T-cell (primary cell): Measurements from ENCODE around the gene VSIG2. TPM values are rescaled to one million over a fixed set of nuclear protein-coding genes. Genes with fewer than 3 reads are reported as not detected.

Experiments
- ATAC-seq, 4 experiments: fragments of 200-7000 bp in 3 of 4; fragments of 150-1000 bp in 1 of 4; cut with Tn5 transposase; replicated peaks in 1 of 4; 1 replicate in 3 of 4; 2 replicates in 1 of 4; pipeline ENCODE4 v1.10.0; 2021; ENCODE audit warnings: moderate library complexity in 3 of 4, mild to moderate bottlenecking in 2 of 4, moderate number of reproducible peaks in 1 of 4
- CTCF ChIA-PET, 2 donors: fragments of 300-600 bp; sonication (Branson Sonifier 250); formaldehyde crosslinking; loops; one replicate each; lab custom pipeline; 2022; ENCODE audit warnings: antibody characterized with exemption in 2 of 2; lab: Charles Lee
- POLR2A ChIA-PET, 2 donors: fragments of 300-600 bp; sonication (Branson Sonifier 250); formaldehyde crosslinking; loops; one replicate each; lab custom pipeline; 2022; ENCODE audit warnings: antibody characterized with exemption in 2 of 2; lab: Charles Lee
- DNase-seq, 35 experiments: peaks; one replicate each; pipeline versions ENCODE4 v3.0.0 to v3.0.0-alpha.2; 2013 to 2023
- H3K27ac ChIP-seq: one replicate; pipeline ENCODE4 v1.5.1; 2013; ENCODE audit warnings: low read length
- H3K27me3 ChIP-seq, 2 experiments: replicated peaks in 1 of 2; 1 replicate in 1 of 2; 2 replicates in 1 of 2; pipeline versions ENCODE4 v1.6.1 to v1.7.0; 2013; ENCODE audit warnings: low read length in 1 of 2, mixed read lengths in 1 of 2; ENCODE audit not compliant: control insufficient read depth in 2 of 2, insufficient read depth in 2 of 2; ENCODE audit errors: extremely low read depth in 1 of 2
- H3K36me3 ChIP-seq, 2 donors: 1 replicate in 1 of 2; 2 replicates in 1 of 2; pipeline versions ENCODE4 v1.6.1 to v1.7.0; 2013; ENCODE audit warnings: low read length in 1 of 2; ENCODE audit not compliant: control insufficient read depth in 2 of 2, insufficient read depth in 1 of 2; ENCODE audit errors: extremely low read depth in 1 of 2
- H3K4me1 ChIP-seq, 2 experiments: 1 replicate in 1 of 2; 2 replicates in 1 of 2; pipeline versions ENCODE4 v1.6.1 to v1.7.0; 2013; ENCODE audit warnings: low read length in 2 of 2, mixed read lengths in 1 of 2; ENCODE audit not compliant: insufficient read depth in 2 of 2, control insufficient read depth in 1 of 2; ENCODE audit errors: extremely low read depth in 1 of 2
- H3K4me3 ChIP-seq, 2 donors: 1 replicate in 1 of 2; 2 replicates in 1 of 2; pipeline versions ENCODE4 v1.5.1 to v1.7.0; 2013; ENCODE audit warnings: mild to moderate bottlenecking in 2 of 2, low read length in 1 of 2, moderate library complexity in 1 of 2; ENCODE audit not compliant: control insufficient read depth in 1 of 2; ENCODE audit errors: extremely low read depth in 1 of 2
- H3K9me3 ChIP-seq: 2 replicates; pipeline ENCODE4 v1.7.0; 2013
- H3K27ac Mint-ChIP-seq, 2 donors: one replicate each; pipeline ENCODE4 v1.8.0; 2020 to 2021; ENCODE audit warnings: mild to moderate bottlenecking in 2 of 2, mixed read lengths in 2 of 2
- H3K27me3 Mint-ChIP-seq, 2 donors: one replicate each; pipeline ENCODE4 v1.8.0; 2021 to 2022; ENCODE audit warnings: mixed read lengths in 2 of 2
- H3K36me3 Mint-ChIP-seq: one replicate; pipeline ENCODE4 v1.8.0; 2021; ENCODE audit warnings: mixed read lengths
- H3K4me1 Mint-ChIP-seq, 3 donors: one replicate each; pipeline ENCODE4 v1.8.0; 2020 to 2022; ENCODE audit warnings: mixed read lengths in 3 of 3, mild to moderate bottlenecking in 1 of 3
- H3K4me3 Mint-ChIP-seq, 3 donors: one replicate each; pipeline ENCODE4 v1.8.0; 2020 to 2022; ENCODE audit warnings: mild to moderate bottlenecking in 3 of 3, mixed read lengths in 3 of 3, moderate library complexity in 3 of 3
- H3K9me3 Mint-ChIP-seq, 3 donors: one replicate each; pipeline ENCODE4 v1.8.0; 2020 to 2022; ENCODE audit warnings: mixed read lengths in 3 of 3
- WGBS: methylation state at CpG from one replicate; pipeline ENCODE4 v1.1.5; 2013; ENCODE audit warnings: missing lambda C conversion rate; ENCODE audit not compliant: insufficient coverage; 5-methylcytosine and 5-hydroxymethylcytosine counted together
- total RNA-seq, 35 experiments: library from RNA in 6 of 35; stranded (reverse) in 6 of 35; fragments of 120-200 nt in 1 of 35; gene quantifications; one replicate each; pipeline versions ENCODE4 v1.2.1 to v1.2.4 and lab custom pipeline; 2013 to 2026

VSIG2 gene
- total RNA-seq, 5 donors from 2014 or later (not counting 1 experiment from before 2014, with no cell fraction given), result 0.66 to 1.6 (median 0.98) TPM

GRCh38 chr11:124747406-124748099, 4.5 kb downstream of the VSIG2 start:
- Histone ChIP-seq H3K27ac (no peak overlapping the region), H3K9me3 (no peaks in the 10 kb centered on the region), H3K27me3 (peaks cover 0 to 16% of the 10 kb centered on the region in 2 experiments), H3K4me1 (peaks cover 2 to 25% of the 10 kb centered on the region in 2 experiments), H3K4me3 (no peak overlapping the region), H3K36me3 (no peaks in the 10 kb centered on the region)
- ChIA-PET CTCF (interaction anchor here (0.5 to 3.0 kb wide), 14 partner anchors 8 to 206 kb away, joined by 3 to 30 read pairs (median 7); partner anchors contain the start of genes ESAM (in 1 of the 2), SIAE (in 1 of the 2) and SPA17 (in 1 of the 2)), POLR2A (interaction anchor here in 1 of 2 donors (0.6 to 1.0 kb wide), 2 partner anchors 64 to 74 kb away, joined by 4 to 5 read pairs; partner anchors contain the start of gene SPA17)
- Mint-ChIP-seq H3K9me3 (no peaks in the 10 kb centered on the region), H3K27ac (peak overlapping the region; percentile 66 to 98), H3K27me3 (peaks cover 0 to 4% of the 10 kb centered on the region in 2 donors), H3K36me3 (no peaks in the 10 kb centered on the region), H3K4me1 (peaks cover 13 to 30% (median 16%) of the 10 kb centered on the region in 3 donors), H3K4me3 (peak overlapping the region; percentile 93 to 97 (median 97))
- DNase-seq (no peak), ATAC-seq (no peak)
- 87% methylated on average over 6 of the region's 14 CpGs for WGBS

DNA sequence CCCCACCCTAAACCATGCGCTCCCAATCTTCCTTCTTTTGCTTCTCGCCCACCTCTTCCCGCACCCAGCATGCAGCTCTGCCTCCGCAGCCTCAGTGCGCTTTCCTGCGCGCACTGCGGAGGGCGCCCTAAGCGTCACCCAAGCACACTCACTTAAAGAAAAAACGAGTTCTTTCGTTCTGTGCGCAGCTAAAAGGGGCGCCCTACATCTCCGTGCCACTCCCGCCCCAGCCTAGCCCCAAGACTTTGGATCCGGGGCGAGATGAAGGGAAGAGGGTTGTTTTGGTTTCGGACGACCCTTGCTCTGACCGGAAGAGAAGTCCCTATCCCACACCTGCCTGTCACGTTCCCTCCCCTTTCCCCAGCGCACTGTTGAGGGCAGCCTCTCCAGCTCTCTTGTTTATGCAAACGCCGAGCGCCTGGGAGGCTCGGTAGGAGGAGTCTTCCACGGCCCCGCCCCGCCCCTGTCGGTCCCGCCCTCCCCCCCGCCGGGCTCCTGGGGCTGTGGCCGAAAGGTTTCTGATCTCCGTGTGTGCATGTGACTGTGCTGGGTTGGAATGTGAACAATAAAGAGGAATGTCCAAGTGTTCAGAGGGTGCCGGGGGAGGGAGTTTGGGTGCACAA, 5.3 kb downstream of the VSIG2 start:
- Histone ChIP-seq H3K27ac (peak overlapping the region; percentile 70), H3K4me3 (peak overlapping the region; percentile 76 to 99), H3K36me3 (no peaks in the 10 kb centered on the region), H3K27me3 (peaks cover 0 to 14% of the 10 kb centered on the region in 2 experiments), H3K4me1 (peaks cover 2 to 23% of the 10 kb centered on the region in 2 experiments), H3K9me3 (no peaks in the 10 kb centered on the region)
- POLR2A ChIA-PET, result interaction anchor here (0.6 to 1.0 kb wide), 6 partner anchors 24 to 125 kb away, joined by 3 to 5 read pairs (median 3); partner anchors contain the start of gene SPA17 (in 1 of the 2)
- WGBS, result 0% methylated on average over 10 of the region's 37 CpGs
- DNase-seq, result peak; percentile 57 to 86 (median 72)
- Mint-ChIP-seq H3K9me3 (no peaks in the 10 kb centered on the region), H3K27me3 (peaks cover 2 to 6% of the 10 kb centered on the region in 2 donors), H3K27ac (peak overlapping the region; percentile 91 to 98), H3K4me3 (peak overlapping the region; percentile 93 to 97 (median 97)), H3K36me3 (no peaks in the 10 kb centered on the region), H3K4me1 (peaks cover 13 to 29% (median 16%) of the 10 kb centered on the region in 3 donors)
- peak; percentile 88 to 91 (median 89) for ATAC-seq
- CTCF ChIA-PET, result interaction anchor here (0.6 to 3.0 kb wide), 31 partner anchors 9 to 887 kb away, joined by 3 to 30 read pairs (median 4); partner anchors contain the start of genes ESAM (in 1 of the 2), SIAE (in 1 of the 2) and SPA17 (in 1 of the 2)

DNA sequence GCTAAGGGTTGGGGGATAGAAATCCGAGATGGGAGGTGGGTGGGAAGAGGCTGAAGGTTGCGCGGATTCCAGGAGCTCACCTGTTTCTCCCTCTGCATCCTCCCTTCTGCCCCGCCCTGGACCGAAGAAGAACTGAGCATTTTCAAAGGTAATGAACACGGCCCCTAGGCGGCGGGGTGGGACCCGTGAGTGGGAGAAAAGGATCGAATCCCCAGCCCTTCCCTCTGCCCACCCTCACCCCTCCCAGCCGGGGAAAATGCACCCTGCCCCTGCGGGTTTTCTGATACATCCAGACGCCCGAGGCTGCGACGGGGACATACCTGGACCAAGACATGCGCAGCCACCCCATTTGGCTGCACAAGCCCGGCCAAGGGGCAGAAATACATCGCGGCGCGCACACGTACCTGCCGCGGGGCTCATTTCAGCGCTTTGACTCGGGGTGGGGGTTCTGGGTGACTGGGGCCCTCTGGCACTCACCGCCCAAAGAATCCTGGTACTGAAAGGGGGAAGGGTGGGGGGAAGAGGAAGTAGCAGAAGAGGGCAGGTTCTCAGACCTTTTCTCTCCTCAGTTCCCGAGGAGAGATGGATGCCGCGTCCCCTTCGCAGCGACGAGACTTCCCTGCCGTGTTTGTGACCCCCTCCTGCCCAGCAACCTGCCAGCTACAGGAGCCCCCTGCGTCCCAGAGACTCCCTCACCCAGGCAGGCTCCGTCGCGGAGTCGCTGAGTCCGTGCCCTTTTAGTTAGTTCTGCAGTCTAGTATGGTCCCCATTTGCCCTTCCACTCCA, 6.0 kb downstream of the VSIG2 start:
- peak overlapping the region; percentile 91 to 98 for H3K27ac Mint-ChIP-seq
- Histone ChIP-seq H3K4me3 (peak overlapping the region; percentile 76 to 99), H3K4me1 (peaks cover 2 to 21% of the 10 kb centered on the region in 2 experiments), H3K27ac (peak overlapping the region; percentile 70), H3K36me3 (no peaks in the 10 kb centered on the region), H3K9me3 (no peaks in the 10 kb centered on the region), H3K27me3 (peaks cover 0 to 13% of the 10 kb centered on the region in 2 experiments)
- peaks cover 5 to 7% of the 10 kb centered on the region in 2 donors for H3K27me3 Mint-ChIP-seq
- CTCF ChIA-PET, result interaction anchor here (0.6 to 3.0 kb wide), 33 partner anchors 9 to 888 kb away, joined by 3 to 30 read pairs (median 4); partner anchors contain the start of genes ESAM (in 1 of the 2), MSANTD2 (in 1 of the 2), SIAE (in 1 of the 2) and SPA17 (in 1 of the 2)
- no peaks in the 10 kb centered on the region for H3K36me3 Mint-ChIP-seq
- POLR2A ChIA-PET, result interaction anchor here (0.5 to 1.0 kb wide), 6 partner anchors 25 to 125 kb away, joined by 3 to 5 read pairs (median 3); partner anchors contain the start of gene SPA17 (in 1 of the 2)
- peak overlapping the region; percentile 93 to 97 (median 97) for H3K4me3 Mint-ChIP-seq
- under 1% methylated on average over 31 of the region's 41 CpGs for WGBS
- H3K4me1 Mint-ChIP-seq, result peaks cover 14 to 28% (median 16%) of the 10 kb centered on the region in 3 donors
- DNase-seq (peak in 11 of 35 experiments; percentile 14 to 47 (median 29)), ATAC-seq (peak; percentile 18 to 44 (median 32))
- no peaks in the 10 kb centered on the region for H3K9me3 Mint-ChIP-seq

- Mint-ChIP-seq H3K27me3 (peaks cover 4 to 7% of the 10 kb centered on the region in 2 donors), H3K4me3 (peak overlapping the region; percentile 61 to 97 (median 69)), H3K36me3 (no peaks in the 10 kb centered on the region), H3K27ac (peak overlapping the region; percentile 52 to 63), H3K4me1 (peaks cover 20 to 31% (median 21%) of the 10 kb centered on the region in 3 donors), H3K9me3 (no peaks in the 10 kb centered on the region)
- peak overlapping the region in 1 of 2 donors; percentile 76 for H3K4me3 ChIP-seq
- peaks cover 7 to 26% of the 10 kb centered on the region in 2 experiments for H3K4me1 ChIP-seq
- no peaks in the 10 kb centered on the region for H3K9me3 ChIP-seq
- CTCF ChIA-PET, result interaction anchor here (0.6 to 3.0 kb wide), 11 partner anchors 13 to 75 kb away, joined by 3 to 30 read pairs (median 6); partner anchors contain the start of genes ESAM (in 1 of the 2) and MSANTD2 (in 1 of the 2)
- no peaks in the 10 kb centered on the region for H3K36me3 ChIP-seq
- peaks cover 0 to 15% of the 10 kb centered on the region in 2 experiments for H3K27me3 ChIP-seq
- ATAC-seq, result no peak
- DNase-seq, result no peak
- POLR2A ChIA-PET, result no interaction called here
- H3K27ac ChIP-seq, result no peak overlapping the region
- WGBS, result 88% methylated on average over 30 of the region's 44 CpGs
These were observed 6.7 kb downstream of the VSIG2 start for GRCh38 chr11:124745270-124745834.

GRCh38 chr11:124743050-124743449, 9.0 kb downstream of the VSIG2 start:
- Mint-ChIP-seq H3K9me3 (no peaks in the 10 kb centered on the region), H3K4me1 (peaks cover 26 to 31% (median 28%) of the 10 kb centered on the region in 3 donors), H3K27me3 (peaks cover 7% of the 10 kb centered on the region in 2 donors), H3K27ac (no peak overlapping the region), H3K36me3 (no peaks in the 10 kb centered on the region), H3K4me3 (no peak overlapping the region)
- Histone ChIP-seq H3K9me3 (no peaks in the 10 kb centered on the region), H3K27ac (no peak overlapping the region), H3K4me3 (no peak overlapping the region), H3K4me1 (peaks cover 10 to 33% of the 10 kb centered on the region in 2 experiments), H3K36me3 (no peaks in the 10 kb centered on the region), H3K27me3 (peaks cover 0 to 32% of the 10 kb centered on the region in 2 experiments)
- ATAC-seq (no peak), DNase-seq (no peak)
- CTCF ChIA-PET, result interaction anchor here in 1 of 2 donors (0.7 to 1.8 kb wide), 5 partner anchors 21 to 133 kb away, joined by 3 to 8 read pairs (median 3); no protein-coding TSS in a partner anchor
- POLR2A ChIA-PET, result no interaction called here
- WGBS, result no CpG with 5 or more reads among the region's 6 CpGs
